Measurements from ENCODE around the gene KHK.
A peak's percentile ranks its signal among the peaks of the same experiment; 100 is the strongest.

Gene KHK

GRCh38 chr2:27095745-27096651 lies 9.4 kb downstream of the KHK start:
- Histone ChIP-seq H3K4me3 (ENCODE audit: low read length in 2 of 2) (peak overlapping the region; percentile 5 to 32), H3K27me3 (ENCODE audit: control insufficient read depth in 3 of 3, insufficient read depth in 3 of 3, low read depth in 1 of 3, low read length in 3 of 3) (no peaks in the 10 kb centered on the region), H3K36me3 (replicated peaks in 1 of 2; ENCODE audit: control insufficient read depth in 2 of 2, insufficient read depth in 2 of 2, low read length in 2 of 2) (peaks cover 0 to 1% of the 10 kb centered on the region in 2 donors), H3K9ac (ENCODE audit: low read depth, low read length, poor library complexity) (no peak overlapping the region), H3K14ac (ENCODE audit: low read length) (no peak overlapping the region), H2AK5ac (ENCODE audit: low read depth, low read length) (peak overlapping the region; percentile 49), H3K18ac (ENCODE audit: low read length) (peak overlapping the region; percentile 39), H3K23ac (ENCODE audit: low read depth, low read length, poor library complexity) (no peak overlapping the region), H2BK12ac (ENCODE audit: low read length) (no peak overlapping the region), H3K9me3 (replicated peaks in 1 of 2; ENCODE audit: control insufficient read depth in 2 of 2, insufficient read depth in 1 of 2, low read depth in 1 of 2, low read length in 2 of 2) (no peaks in the 10 kb centered on the region), H3K27ac (replicated peaks; ENCODE audit: low read length) (no peak overlapping the region), H4K8ac (ENCODE audit: low read depth, low read length) (peak overlapping the region; percentile 75), H3K79me1 (ENCODE audit: low read depth, low read length) (no peaks in the 10 kb centered on the region), H2BK5ac (ENCODE audit: low read length) (no peak overlapping the region), H2BK120ac (ENCODE audit: low read depth, low read length) (no peak overlapping the region), H2BK15ac (ENCODE audit: low read length) (no peak overlapping the region), H3K4me2 (ENCODE audit: insufficient read depth, low read length, poor library complexity, severe bottlenecking) (peak overlapping the region; percentile 59), H3K4ac (ENCODE audit: low read length) (no peak overlapping the region), H2AFZ (ENCODE audit: low read length) (peak overlapping the region; percentile 94), H4K91ac (ENCODE audit: low read depth, low read length, poor library complexity) (no peak overlapping the region), H3K4me1 (ENCODE audit: control insufficient read depth in 2 of 2, insufficient read depth in 1 of 2, low read depth in 1 of 2, low read length in 2 of 2) (peaks cover 0 to 4% of the 10 kb centered on the region in 2 donors)
- no CpG with 5 or more reads among the region's 18 CpGs for WGBS, 2 donors (ENCODE audit: extremely low coverage in 2 of 2, insufficient read length in 2 of 2, insufficient replicate concordance in 1 of 2)
- DNase-seq (ENCODE audit: low spot score): no peak

GRCh38 chr2:27096748-27097297 lies 10.3 kb downstream of the KHK start:
- no peaks in the 10 kb centered on the region for H3K9me3 ChIP-seq (replicated peaks in 1 of 2; ENCODE audit: control insufficient read depth in 2 of 2, insufficient read depth in 1 of 2, low read depth in 1 of 2, low read length in 2 of 2)
- H3K9ac ChIP-seq (ENCODE audit: low read depth, low read length, poor library complexity): no peak overlapping the region
- no peak overlapping the region for H3K23ac ChIP-seq (ENCODE audit: low read depth, low read length, poor library complexity)
- no peak overlapping the region for H2BK15ac ChIP-seq (ENCODE audit: low read length)
- H4K8ac ChIP-seq (ENCODE audit: low read depth, low read length): no peak overlapping the region
- no peak overlapping the region for H3K14ac ChIP-seq (ENCODE audit: low read length)
- no peak overlapping the region for H2BK12ac ChIP-seq (ENCODE audit: low read length)
- DNase-seq (ENCODE audit: low spot score): no peak
- H2BK5ac ChIP-seq (ENCODE audit: low read length): no peak overlapping the region
- no peak overlapping the region for H2AK5ac ChIP-seq (ENCODE audit: low read depth, low read length)
- no peak overlapping the region for H4K91ac ChIP-seq (ENCODE audit: low read depth, low read length, poor library complexity)
- H3K79me1 ChIP-seq (ENCODE audit: low read depth, low read length): no peaks in the 10 kb centered on the region
- H3K4me1 ChIP-seq (ENCODE audit: control insufficient read depth in 2 of 2, insufficient read depth in 1 of 2, low read depth in 1 of 2, low read length in 2 of 2): peaks cover 0 to 4% of the 10 kb centered on the region in 2 donors
- no peaks in the 10 kb centered on the region for H3K27me3 ChIP-seq (ENCODE audit: control insufficient read depth in 3 of 3, insufficient read depth in 3 of 3, low read depth in 1 of 3, low read length in 3 of 3)
- peak overlapping the region; percentile 94 for H2AFZ ChIP-seq (ENCODE audit: low read length)
- H3K27ac ChIP-seq (replicated peaks; ENCODE audit: low read length): no peak overlapping the region
- H3K4me2 ChIP-seq (ENCODE audit: insufficient read depth, low read length, poor library complexity, severe bottlenecking): no peak overlapping the region
- H3K4ac ChIP-seq (ENCODE audit: low read length): no peak overlapping the region
- peak overlapping the region; percentile 57 for H3K18ac ChIP-seq (ENCODE audit: low read length)
- no peak overlapping the region for H2BK120ac ChIP-seq (ENCODE audit: low read depth, low read length)
- peaks cover 0 to 1% of the 10 kb centered on the region in 2 donors for H3K36me3 ChIP-seq (replicated peaks in 1 of 2; ENCODE audit: control insufficient read depth in 2 of 2, insufficient read depth in 2 of 2, low read length in 2 of 2)
- no peak overlapping the region for H3K4me3 ChIP-seq (ENCODE audit: low read length in 2 of 2)
- WGBS, 2 donors (ENCODE audit: extremely low coverage in 2 of 2, insufficient read length in 2 of 2, insufficient replicate concordance in 1 of 2): no CpG with 5 or more reads among the region's 3 CpGs

GRCh38 chr2:27097341-27097740 lies 10.8 kb downstream of the KHK start:
- Histone ChIP-seq H2BK120ac (ENCODE audit: low read depth, low read length) (no peak overlapping the region), H3K9me3 (replicated peaks in 1 of 2; ENCODE audit: control insufficient read depth in 2 of 2, insufficient read depth in 1 of 2, low read depth in 1 of 2, low read length in 2 of 2) (no peaks in the 10 kb centered on the region), H3K9ac (ENCODE audit: low read depth, low read length, poor library complexity) (no peak overlapping the region), H3K23ac (ENCODE audit: low read depth, low read length, poor library complexity) (peak overlapping the region; percentile 56), H3K14ac (ENCODE audit: low read length) (no peak overlapping the region), H2AK5ac (ENCODE audit: low read depth, low read length) (no peak overlapping the region), H3K18ac (ENCODE audit: low read length) (no peak overlapping the region), H3K27ac (replicated peaks; ENCODE audit: low read length) (no peak overlapping the region), H4K8ac (ENCODE audit: low read depth, low read length) (no peak overlapping the region), H4K91ac (ENCODE audit: low read depth, low read length, poor library complexity) (no peak overlapping the region), H2AFZ (ENCODE audit: low read length) (no peak overlapping the region), H3K4me3 (ENCODE audit: low read length in 2 of 2) (no peak overlapping the region), H2BK12ac (ENCODE audit: low read length) (no peak overlapping the region), H3K4ac (ENCODE audit: low read length) (no peak overlapping the region), H3K4me2 (ENCODE audit: insufficient read depth, low read length, poor library complexity, severe bottlenecking) (no peak overlapping the region), H3K27me3 (ENCODE audit: control insufficient read depth in 3 of 3, insufficient read depth in 3 of 3, low read depth in 1 of 3, low read length in 3 of 3) (peaks cover 0 to 2% (median 0%) of the 10 kb centered on the region in 3 experiments), H2BK5ac (ENCODE audit: low read length) (no peak overlapping the region), H3K36me3 (replicated peaks in 1 of 2; ENCODE audit: control insufficient read depth in 2 of 2, insufficient read depth in 2 of 2, low read length in 2 of 2) (peaks cover 0 to 1% of the 10 kb centered on the region in 2 donors), H2BK15ac (ENCODE audit: low read length) (no peak overlapping the region), H3K79me1 (ENCODE audit: low read depth, low read length) (no peaks in the 10 kb centered on the region), H3K4me1 (ENCODE audit: control insufficient read depth in 2 of 2, insufficient read depth in 1 of 2, low read depth in 1 of 2, low read length in 2 of 2) (peaks cover 0 to 4% of the 10 kb centered on the region in 2 donors)
- no peak for DNase-seq (ENCODE audit: low spot score)
- WGBS, 2 donors (ENCODE audit: extremely low coverage in 2 of 2, insufficient read length in 2 of 2, insufficient replicate concordance in 1 of 2): no CpG with 5 or more reads among the region's 14 CpGs

GRCh38 chr2:27099334-27099955 lies 12.9 kb downstream of the KHK start:
- Histone ChIP-seq H3K14ac (ENCODE audit: low read length) (no peak overlapping the region), H2BK15ac (ENCODE audit: low read length) (no peak overlapping the region), H3K27ac (replicated peaks; ENCODE audit: low read length) (no peak overlapping the region), H2BK12ac (ENCODE audit: low read length) (no peak overlapping the region), H4K8ac (ENCODE audit: low read depth, low read length) (no peak overlapping the region), H3K4me1 (ENCODE audit: control insufficient read depth in 2 of 2, insufficient read depth in 1 of 2, low read depth in 1 of 2, low read length in 2 of 2) (peaks cover 0 to 4% of the 10 kb centered on the region in 2 donors), H2BK5ac (ENCODE audit: low read length) (no peak overlapping the region), H2AFZ (ENCODE audit: low read length) (no peak overlapping the region), H3K4ac (ENCODE audit: low read length) (no peak overlapping the region), H2BK120ac (ENCODE audit: low read depth, low read length) (peak overlapping the region; percentile 53), H3K9ac (ENCODE audit: low read depth, low read length, poor library complexity) (no peak overlapping the region), H3K4me3 (ENCODE audit: low read length in 2 of 2) (no peak overlapping the region), H4K91ac (ENCODE audit: low read depth, low read length, poor library complexity) (no peak overlapping the region), H3K18ac (ENCODE audit: low read length) (peak overlapping the region; percentile 2), H3K79me1 (ENCODE audit: low read depth, low read length) (no peaks in the 10 kb centered on the region), H3K36me3 (replicated peaks in 1 of 2; ENCODE audit: control insufficient read depth in 2 of 2, insufficient read depth in 2 of 2, low read length in 2 of 2) (peaks cover 0 to 1% of the 10 kb centered on the region in 2 donors), H2AK5ac (ENCODE audit: low read depth, low read length) (no peak overlapping the region), H3K27me3 (ENCODE audit: control insufficient read depth in 3 of 3, insufficient read depth in 3 of 3, low read depth in 1 of 3, low read length in 3 of 3) (peaks cover 0 to 11% (median 2%) of the 10 kb centered on the region in 3 experiments), H3K4me2 (ENCODE audit: insufficient read depth, low read length, poor library complexity, severe bottlenecking) (no peak overlapping the region), H3K9me3 (replicated peaks in 1 of 2; ENCODE audit: control insufficient read depth in 2 of 2, insufficient read depth in 1 of 2, low read depth in 1 of 2, low read length in 2 of 2) (no peaks in the 10 kb centered on the region), H3K23ac (ENCODE audit: low read depth, low read length, poor library complexity) (peak overlapping the region; percentile 10)
- WGBS, 2 donors (ENCODE audit: extremely low coverage in 2 of 2, insufficient read length in 2 of 2, insufficient replicate concordance in 1 of 2): no CpG with 5 or more reads among the region's 19 CpGs
- no peak for DNase-seq (ENCODE audit: low spot score)

Data from neuronal stem cell (in vitro differentiated cells).